Adipocyte (in vitro differentiated cells): ENCODE measurements around the gene TEAD2.
"Not testable (repeated sequence)": the region's sequence is repeated elsewhere in the genome, so short reads cannot be mapped to it uniquely, and the experiment has no call there.

Source experiments
- DNase-seq: peaks from one replicate; pipeline ENCODE4 v3.0.0-alpha.2; 2015; ENCODE audit warnings: low read depth
- H3K27me3 ChIP-seq: replicated peaks from 2 replicates; pipeline ENCODE4 v1.7.0; 2013; ENCODE audit warnings: mild to moderate bottlenecking, low read length, moderate library complexity; ENCODE audit not compliant: control insufficient read depth, insufficient read depth
- H3K36me3 ChIP-seq: 2 replicates; pipeline ENCODE4 v1.7.0; 2013; ENCODE audit warnings: low read length, mild to moderate bottlenecking, moderate library complexity; ENCODE audit not compliant: control insufficient read depth, insufficient read depth, severe bottlenecking
- H3K4me1 ChIP-seq: 2 replicates; pipeline ENCODE4 v1.7.0; 2013; ENCODE audit warnings: mild to moderate bottlenecking, low read length, moderate library complexity; ENCODE audit not compliant: control insufficient read depth, insufficient read depth
- H3K4me3 ChIP-seq: 2 replicates; pipeline ENCODE4 v1.7.0; 2013; ENCODE audit warnings: mild to moderate bottlenecking, low read length, moderate library complexity
- H3K9ac ChIP-seq: 2 replicates; pipeline ENCODE4 v1.7.0; 2013; ENCODE audit warnings: mild to moderate bottlenecking, low read length, moderate library complexity
- H3K9me3 ChIP-seq: 2 replicates; pipeline ENCODE4 v1.7.0; 2013; ENCODE audit warnings: mild to moderate bottlenecking, low read length, moderate library complexity; ENCODE audit not compliant: control insufficient read depth

The TEAD2 gene

DNA sequence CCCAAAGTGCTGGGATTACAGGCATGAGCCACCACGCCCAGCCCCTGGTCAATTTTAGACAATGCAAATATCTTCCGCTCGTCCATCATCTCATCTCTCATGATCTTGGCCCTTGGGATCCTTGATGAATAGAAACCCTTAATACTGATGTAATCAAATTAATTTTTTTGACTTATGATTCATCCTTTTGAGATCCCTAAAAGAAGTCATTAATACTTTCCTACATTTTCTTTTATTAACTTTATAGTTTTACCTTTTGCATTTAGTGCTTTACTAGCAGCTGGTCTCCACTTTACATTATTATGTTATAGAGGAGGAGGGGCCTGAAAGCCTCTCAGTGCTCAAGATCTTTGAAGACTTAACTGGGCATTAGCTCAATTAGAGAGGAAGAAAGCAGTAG is 18.2 kb upstream of the TEAD2 start:
- no peak for DNase-seq
- Histone ChIP-seq H3K4me3 (no peak overlapping the region), H3K9me3 (peaks cover 22% of the 10 kb centered on the region), H3K4me1 (no peaks in the 10 kb centered on the region), H3K9ac (no peak overlapping the region), H3K36me3 (no peaks in the 10 kb centered on the region), H3K27me3 (peaks cover 12% of the 10 kb centered on the region)

- no peak for DNase-seq
- Histone ChIP-seq H3K36me3 (no peaks in the 10 kb centered on the region), H3K9ac (no peak overlapping the region), H3K27me3 (peaks cover 27% of the 10 kb centered on the region), H3K9me3 (peaks cover 17% of the 10 kb centered on the region), H3K4me1 (no peaks in the 10 kb centered on the region), H3K4me3 (no peak overlapping the region)
Observed at GRCh38 chr19:49378512-49378911, 16.3 kb upstream of the TEAD2 start.

DNA sequence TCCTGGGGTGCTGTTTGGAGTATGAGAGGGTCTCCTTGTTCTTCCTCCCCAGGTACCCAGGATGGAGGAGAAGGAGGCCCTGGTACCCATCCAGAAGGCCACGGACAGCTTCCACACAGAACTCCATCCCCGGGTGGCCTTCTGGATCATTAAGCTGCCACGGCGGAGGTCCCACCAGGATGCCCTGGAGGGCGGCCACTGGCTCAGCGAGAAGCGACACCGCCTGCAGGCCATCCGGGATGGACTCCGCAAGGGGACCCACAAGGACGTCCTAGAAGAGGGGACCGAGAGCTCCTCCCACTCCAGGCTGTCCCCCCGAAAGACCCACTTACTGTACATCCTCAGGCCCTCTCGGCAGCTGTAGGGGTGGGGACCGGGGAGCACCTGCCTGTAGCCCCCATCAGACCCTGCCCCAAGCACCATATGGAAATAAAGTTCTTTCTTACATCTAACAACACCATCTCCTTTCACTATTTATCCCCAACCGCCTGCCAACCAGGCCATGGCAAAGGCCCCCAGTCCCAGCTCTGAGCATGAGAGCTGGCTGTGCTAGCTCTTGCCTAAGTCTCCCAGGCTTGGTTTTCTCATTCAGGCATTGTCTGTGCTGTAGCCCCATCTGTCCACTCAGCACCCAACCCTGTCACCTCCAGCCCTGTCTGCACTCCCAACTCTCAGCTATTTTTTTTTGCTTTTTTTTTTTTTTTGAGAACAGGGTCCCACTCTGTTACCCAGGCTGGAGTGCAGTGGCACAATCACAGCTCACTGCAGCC is 12.6 kb upstream of the TEAD2 start:
- H3K9ac ChIP-seq, result no peak overlapping the region

GRCh38 chr19:49373174-49373573 is 11.0 kb upstream of the TEAD2 start:
- not testable (repeated sequence) for H3K9ac ChIP-seq, H3K4me3 ChIP-seq, H3K4me1 ChIP-seq, DNase-seq, H3K36me3 ChIP-seq
- H3K27me3 ChIP-seq, result peaks cover 27% of the 10 kb centered on the region
- peaks cover 26% of the 10 kb centered on the region for H3K9me3 ChIP-seq

More for the DNA sequence above, 12.6 kb upstream of the TEAD2 start:
- H3K36me3 ChIP-seq, result no peaks in the 10 kb centered on the region
- H3K4me1 ChIP-seq, result no peaks in the 10 kb centered on the region
- peaks cover 27% of the 10 kb centered on the region for H3K27me3 ChIP-seq
- no peak for DNase-seq
- H3K9me3 ChIP-seq, result peaks cover 12% of the 10 kb centered on the region
- H3K4me3 ChIP-seq, result no peak overlapping the region

- no peaks in the 10 kb centered on the region for H3K4me1 ChIP-seq
- H3K9me3 ChIP-seq, result peaks cover 26% of the 10 kb centered on the region
- peaks cover 24% of the 10 kb centered on the region for H3K27me3 ChIP-seq
- H3K4me3 ChIP-seq, result no peak overlapping the region
- no peaks in the 10 kb centered on the region for H3K36me3 ChIP-seq
- no peak overlapping the region for H3K9ac ChIP-seq
- no peak for DNase-seq
Observed at GRCh38 chr19:49371184-49371583, 9.0 kb upstream of the TEAD2 start.

- no peak for DNase-seq
- Histone ChIP-seq H3K9me3 (peaks cover 26% of the 10 kb centered on the region), H3K4me3 (no peak overlapping the region), H3K36me3 (no peaks in the 10 kb centered on the region), H3K27me3 (peaks cover 3% of the 10 kb centered on the region), H3K9ac (no peak overlapping the region), H3K4me1 (no peaks in the 10 kb centered on the region)
Observed at GRCh38 chr19:49368711-49369358, 6.6 kb upstream of the TEAD2 start.

DNA sequence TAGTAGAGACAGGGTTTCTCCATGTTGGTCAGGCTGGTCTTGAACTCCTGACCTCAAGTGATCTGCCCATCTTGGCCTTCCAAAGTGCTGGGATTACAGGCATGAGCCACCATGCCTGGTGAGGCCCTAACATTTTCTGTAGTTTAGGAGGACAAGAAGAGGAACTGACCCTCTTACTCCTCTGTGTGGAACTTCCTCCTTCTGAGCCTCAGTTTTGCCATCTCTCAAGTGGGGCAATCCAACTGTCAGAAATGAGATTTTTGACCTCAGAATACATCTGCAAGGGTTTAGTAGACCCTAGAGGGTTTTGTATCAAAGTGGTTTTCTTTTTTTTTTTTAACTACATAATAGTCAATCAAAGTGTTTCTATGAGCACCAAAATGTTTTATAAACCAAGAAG is 3.9 kb upstream of the TEAD2 start:
- DNase-seq, result no peak
- peaks cover 11% of the 10 kb centered on the region for H3K4me1 ChIP-seq
- H3K27me3 ChIP-seq, result no peaks in the 10 kb centered on the region
- no peak overlapping the region for H3K4me3 ChIP-seq
- peaks cover 26% of the 10 kb centered on the region for H3K9me3 ChIP-seq
- H3K36me3 ChIP-seq, result no peaks in the 10 kb centered on the region
- no peak overlapping the region for H3K9ac ChIP-seq

- peaks cover under 1% of the 10 kb centered on the region for H3K36me3 ChIP-seq
- no peaks in the 10 kb centered on the region for H3K27me3 ChIP-seq
- peaks cover 13% of the 10 kb centered on the region for H3K4me1 ChIP-seq
- no peak for DNase-seq
- peak overlapping the region; percentile 64 for H3K9ac ChIP-seq
- peak overlapping the region; percentile 90 for H3K4me3 ChIP-seq
- peaks cover 8% of the 10 kb centered on the region for H3K9me3 ChIP-seq
Observed at GRCh38 chr19:49364083-49364737, 2.0 kb upstream of the TEAD2 start.

DNA sequence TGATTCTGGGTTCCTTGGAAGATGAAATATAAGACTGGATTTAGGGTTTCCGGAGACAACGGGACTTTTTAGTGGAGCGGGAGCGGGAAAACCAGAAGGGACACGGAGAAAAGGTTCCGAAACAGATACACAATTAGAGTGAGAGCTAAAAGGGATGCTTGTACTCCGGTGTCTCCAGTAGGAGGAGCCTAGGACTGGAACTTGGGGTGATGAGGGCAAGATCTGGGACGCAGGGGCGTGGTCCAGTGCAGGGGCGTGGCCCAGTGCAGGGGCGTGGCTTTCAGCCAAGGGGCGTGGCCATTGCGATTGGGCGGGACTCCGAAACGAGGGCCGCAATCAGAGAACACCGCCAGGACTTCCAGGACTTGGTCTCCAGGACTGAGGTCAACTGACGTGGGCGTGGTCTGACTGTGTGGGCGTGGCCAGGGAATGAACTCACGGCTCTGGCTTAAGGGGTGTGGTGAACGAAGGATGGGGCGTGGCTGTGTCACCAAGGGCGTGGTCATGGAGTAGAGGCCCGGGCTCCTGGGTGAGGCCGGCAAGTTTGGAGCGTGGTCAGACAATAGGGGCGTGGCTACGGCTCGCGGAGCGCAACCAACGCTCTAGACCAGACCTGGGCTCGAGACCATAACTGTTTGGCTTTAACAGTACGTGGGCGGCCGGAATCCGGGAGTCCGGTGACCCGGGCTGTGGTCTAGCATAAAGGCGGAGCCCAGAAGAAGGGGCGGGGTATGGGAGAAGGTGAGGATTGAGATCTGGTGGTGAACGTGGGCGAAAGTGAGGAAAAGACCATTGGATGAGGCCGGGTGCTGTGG is 1.3 kb upstream of the TEAD2 start, which contains the start of gene DKKL1:
Gene DKKL1, plus strand, starts transcription at position 610 of the 815 bp plus-strand sequence. Its CDS starts 122 bp downstream, at position 732.
- peak within 1 kb of the TSS; percentile 93 for H3K9ac ChIP-seq
- H3K27me3 ChIP-seq, result no peaks in the 10 kb centered on the region
- peaks cover under 1% of the 10 kb centered on the region for H3K9me3 ChIP-seq
- peak; percentile 99 for DNase-seq
- H3K36me3 ChIP-seq, result peaks cover 4% of the 10 kb centered on the region
- peak within 1 kb of the TSS; percentile 90 for H3K4me3 ChIP-seq
- peaks cover 13% of the 10 kb centered on the region for H3K4me1 ChIP-seq

DNA sequence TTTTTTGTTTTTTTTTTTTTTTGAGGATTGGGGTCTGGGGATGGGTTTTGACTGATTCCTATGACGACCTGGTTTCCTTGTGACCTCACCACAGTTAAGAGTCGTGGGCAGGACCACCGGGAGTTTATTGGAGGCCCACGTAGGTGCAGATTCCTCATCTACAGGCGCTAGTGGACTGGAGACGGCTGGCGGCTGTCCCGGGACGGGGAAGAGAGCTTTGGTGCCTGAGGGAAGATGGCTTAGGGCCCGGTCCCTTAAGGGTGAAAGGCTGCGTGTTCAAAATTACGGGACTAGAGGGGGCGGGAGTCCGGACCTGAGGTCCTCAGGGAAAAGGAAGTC is 682 bp upstream of the TEAD2 start:
- Histone ChIP-seq H3K9ac (peak overlapping the region; percentile 93), H3K4me1 (peaks cover 13% of the 10 kb centered on the region), H3K9me3 (no peaks in the 10 kb centered on the region), H3K36me3 (peaks cover 10% of the 10 kb centered on the region), H3K4me3 (peak overlapping the region; percentile 90), H3K27me3 (no peaks in the 10 kb centered on the region)
- DNase-seq, result peak; percentile 75
